HG03378 (cell line): Measurements from ENCODE around the gene PSPC1.
"Not testable (repeated sequence)": the region's sequence is repeated elsewhere in the genome, so short reads cannot be mapped to it uniquely, and the experiment has no call there.

ENCODE experiments used
- ATAC-seq: cut with Tn5 transposase; IDR thresholded peaks from one replicate; pipeline ENCODE4 v1.9.1; 2021; ENCODE audit warnings: mild to moderate bottlenecking, moderate library complexity; ENCODE audit not compliant: unreplicated experiment

Gene PSPC1

GRCh38 chr13:19764237-19764636 is 18.5 kb downstream of the PSPC1 start:
- ATAC-seq: no peak

DNA sequence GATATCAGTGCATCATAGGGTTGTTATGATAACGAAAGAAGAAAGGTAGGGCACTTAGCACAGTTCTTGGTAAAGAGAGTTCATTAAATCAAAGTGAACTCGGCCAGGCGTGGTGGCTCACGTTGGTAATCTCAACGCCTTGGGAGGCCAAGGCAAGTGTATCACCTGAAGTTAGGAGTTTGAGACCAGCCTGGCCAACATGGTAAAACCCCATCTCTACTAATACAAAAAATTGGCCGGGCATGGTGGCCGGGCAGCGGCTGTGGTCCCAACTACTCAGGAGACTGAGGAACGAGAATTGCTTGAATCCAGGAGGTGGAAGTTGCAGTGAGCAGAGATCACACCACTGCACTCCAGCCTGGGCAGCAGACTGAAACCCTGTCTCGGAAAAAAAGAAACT is 19.1 kb downstream of the PSPC1 start:
- no peak for ATAC-seq

DNA sequence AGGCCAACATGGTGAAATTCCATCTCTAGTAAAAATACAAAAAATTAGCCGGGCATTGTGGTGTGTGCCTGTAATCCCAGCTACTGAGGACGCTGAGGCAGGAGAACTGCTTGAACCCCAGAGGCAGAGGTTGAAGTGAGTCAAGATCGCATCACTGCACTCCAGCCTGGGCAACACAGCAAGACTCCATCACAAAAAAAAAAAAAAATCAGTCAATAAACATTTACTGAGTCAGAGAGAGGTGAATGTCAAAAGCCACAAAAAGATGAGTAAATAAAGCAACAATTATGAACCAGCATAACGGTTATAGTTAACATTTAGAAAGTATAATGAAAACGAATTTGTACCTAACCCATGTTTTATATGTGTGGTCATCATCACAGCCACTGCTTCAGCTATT is 23.1 kb downstream of the PSPC1 start:
- ATAC-seq: no peak

- ATAC-seq: no peak
These were observed 40.1 kb downstream of the PSPC1 start for GRCh38 chr13:19742643-19743042.

DNA sequence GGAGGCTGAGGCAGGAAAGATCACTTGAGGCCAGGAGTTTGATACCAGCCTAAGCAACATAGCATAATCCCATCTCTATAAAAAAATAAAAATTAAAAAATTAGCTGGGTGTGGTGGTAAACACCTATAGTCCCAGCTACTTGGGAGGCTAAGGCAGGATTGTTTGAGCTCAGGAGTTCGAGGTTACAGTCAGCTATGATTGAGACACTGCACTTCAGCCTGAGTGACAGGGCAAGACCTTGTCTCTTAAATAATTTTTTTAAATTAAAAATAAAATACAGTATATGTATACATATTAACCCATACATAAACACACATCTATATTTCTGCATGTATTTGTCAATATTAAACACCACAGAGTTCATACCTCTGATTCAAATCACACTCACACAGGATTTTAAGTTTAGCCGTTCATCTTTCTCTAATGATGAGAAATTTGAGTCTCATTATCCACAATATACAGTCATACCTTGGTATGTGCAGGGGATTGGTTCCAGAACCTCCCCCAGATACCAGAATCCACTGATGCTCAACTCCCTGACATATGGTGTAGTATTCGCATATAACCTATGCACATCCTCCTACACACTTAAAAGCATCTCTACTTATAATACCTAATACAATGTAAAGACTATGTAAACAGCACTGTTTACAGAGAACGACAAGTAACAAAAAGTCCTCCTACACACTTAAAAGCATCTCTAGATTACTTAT is 44.7 kb downstream of the PSPC1 start:
- ATAC-seq: no peak

GRCh38 chr13:19726611-19727010 is 56.1 kb downstream of the PSPC1 start:
- no peak for ATAC-seq

GRCh38 chr13:19725320-19725719 is 57.4 kb downstream of the PSPC1 start:
- no peak for ATAC-seq

GRCh38 chr13:19720039-19720438 is 62.7 kb downstream of the PSPC1 start:
- no peak for ATAC-seq

DNA sequence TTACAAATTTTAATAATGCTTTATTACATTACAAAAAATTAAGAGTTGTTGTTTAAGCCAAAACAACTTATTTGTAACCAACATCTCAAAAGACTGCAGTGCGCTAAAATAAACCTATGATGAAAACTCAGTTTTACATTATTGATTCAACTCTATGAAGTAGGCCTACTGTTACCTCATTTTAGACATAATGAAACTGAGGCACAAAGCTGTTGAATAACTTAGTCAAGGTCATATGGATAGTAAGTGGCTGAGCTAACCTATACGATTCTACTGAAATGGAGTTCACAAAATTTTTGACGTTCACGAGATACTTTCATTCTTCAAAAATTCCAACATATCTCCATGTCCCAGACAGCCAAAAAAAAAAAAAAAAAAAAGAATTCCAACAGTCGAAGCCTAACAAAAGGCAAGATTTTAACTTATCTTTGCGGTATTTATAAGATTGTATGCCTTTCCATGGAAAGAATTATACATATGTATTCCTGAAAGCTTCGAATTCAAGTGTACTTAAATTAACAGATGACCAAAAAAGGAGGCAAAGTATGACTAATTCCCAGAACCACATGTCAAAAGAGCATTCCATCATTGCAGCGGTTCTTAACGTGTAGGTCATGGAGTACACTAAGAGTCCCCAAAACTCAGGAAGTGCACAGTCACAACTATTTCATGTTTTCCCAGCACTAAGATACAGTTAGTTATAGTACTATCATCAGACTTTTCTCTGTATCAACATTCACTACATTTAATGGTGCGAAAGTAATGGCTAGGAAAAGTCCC is 69.4 kb downstream of the PSPC1 start:
- ATAC-seq: no peak

DNA sequence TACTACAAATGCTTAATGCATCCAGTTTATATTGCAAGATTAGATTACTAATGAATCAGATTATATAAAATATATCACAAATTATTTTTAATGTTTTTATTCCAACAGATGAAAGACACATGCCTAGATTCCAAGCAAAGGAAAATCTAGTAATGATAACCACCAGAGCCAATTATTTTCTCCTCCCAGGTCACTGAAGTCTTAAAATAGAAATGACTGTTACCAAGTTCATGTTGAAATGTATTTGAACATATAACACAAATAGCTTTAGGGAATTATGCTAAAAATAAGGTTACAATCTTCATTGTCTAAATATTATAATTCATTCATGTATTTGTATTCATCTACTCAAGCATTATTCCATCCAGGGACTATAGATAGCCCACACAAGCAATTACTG is 73.0 kb downstream of the PSPC1 start:
- not testable (repeated sequence) for ATAC-seq

DNA sequence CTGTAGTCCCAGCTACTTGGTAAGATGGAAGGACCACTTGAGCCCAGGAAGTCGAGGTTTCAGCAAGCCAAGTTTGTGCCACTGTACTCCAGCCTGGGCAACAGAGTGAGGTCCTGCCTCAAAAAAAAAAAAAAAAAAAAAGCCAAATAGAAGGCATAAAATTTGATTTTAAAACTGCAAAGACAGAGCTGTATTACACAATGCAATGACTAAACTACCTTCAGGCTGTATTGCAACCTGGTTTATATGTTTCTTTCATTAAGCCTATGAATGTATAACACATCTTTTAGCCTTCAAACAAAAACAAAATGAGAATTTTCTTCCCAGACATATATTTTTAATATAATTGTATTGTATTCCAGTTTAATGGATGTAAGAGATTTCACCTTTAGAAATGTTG is 73.7 kb downstream of the PSPC1 start:
- not testable (repeated sequence) for ATAC-seq

GRCh38 chr13:19704256-19704655 is 78.5 kb downstream of the PSPC1 start:
- not testable (repeated sequence) for ATAC-seq

- ATAC-seq: not testable (repeated sequence)
These were observed 81.1 kb downstream of the PSPC1 start for GRCh38 chr13:19701619-19702018.

DNA sequence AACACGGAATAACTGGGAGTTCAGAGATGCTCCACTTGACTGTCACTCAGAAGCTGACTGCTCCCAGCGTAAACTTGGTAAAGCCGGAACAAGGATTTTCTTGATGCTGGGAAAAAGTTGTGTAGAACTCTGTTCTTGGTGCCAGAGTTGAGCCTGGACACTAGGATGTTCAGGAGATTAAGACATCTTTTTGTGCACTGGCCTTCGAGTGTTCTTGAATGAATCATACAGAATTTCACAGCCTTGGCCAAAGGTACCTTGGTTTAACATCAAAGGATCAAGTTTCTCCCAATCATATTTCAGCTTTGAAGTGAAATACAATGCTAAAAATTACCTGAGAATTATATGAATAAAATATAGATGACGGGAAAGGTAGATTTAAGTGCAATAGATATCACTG is 81.8 kb downstream of the PSPC1 start:
- not testable (repeated sequence) for ATAC-seq

DNA sequence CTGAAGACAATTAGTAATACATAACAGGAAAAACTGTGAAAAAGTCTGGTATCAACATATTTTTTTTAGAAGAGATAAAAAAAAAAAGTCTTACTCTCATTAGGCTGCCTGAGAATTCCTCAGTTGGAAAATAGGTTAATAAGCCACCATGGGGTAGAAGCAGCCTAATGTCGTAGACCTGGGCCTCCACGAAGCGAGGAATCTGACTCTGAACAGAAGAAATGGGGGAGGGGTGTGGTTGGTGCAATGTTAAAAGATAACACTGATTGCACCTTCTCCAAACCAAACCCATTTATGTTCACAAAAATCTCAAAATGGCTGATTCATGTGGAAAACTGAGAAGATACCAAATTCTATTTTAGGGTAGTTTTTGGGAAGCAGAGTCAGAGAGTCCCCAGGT is 86.9 kb downstream of the PSPC1 start:
- ATAC-seq: no peak

DNA sequence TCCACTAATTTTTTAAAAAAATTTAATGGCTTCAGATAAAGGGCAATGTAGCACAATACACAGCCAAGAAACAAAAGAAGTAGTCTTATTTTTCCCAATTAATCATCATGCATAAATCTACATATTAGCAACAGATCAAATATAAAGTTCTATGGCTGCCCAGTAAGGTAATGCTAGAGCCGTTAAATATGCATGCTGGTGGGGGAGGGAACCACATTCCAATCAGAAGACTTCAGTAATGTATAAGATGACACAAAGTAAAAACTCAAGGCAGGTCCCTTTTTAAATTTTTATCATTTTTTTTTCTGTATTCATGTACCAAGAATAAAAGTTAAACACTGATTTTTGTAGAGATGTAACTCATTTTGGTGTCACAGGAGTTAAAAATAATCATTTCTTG is 87.3 kb downstream of the PSPC1 start:
- no peak for ATAC-seq

GRCh38 chr13:19691447-19691846 is 91.3 kb downstream of the PSPC1 start:
- not testable (repeated sequence) for ATAC-seq

DNA sequence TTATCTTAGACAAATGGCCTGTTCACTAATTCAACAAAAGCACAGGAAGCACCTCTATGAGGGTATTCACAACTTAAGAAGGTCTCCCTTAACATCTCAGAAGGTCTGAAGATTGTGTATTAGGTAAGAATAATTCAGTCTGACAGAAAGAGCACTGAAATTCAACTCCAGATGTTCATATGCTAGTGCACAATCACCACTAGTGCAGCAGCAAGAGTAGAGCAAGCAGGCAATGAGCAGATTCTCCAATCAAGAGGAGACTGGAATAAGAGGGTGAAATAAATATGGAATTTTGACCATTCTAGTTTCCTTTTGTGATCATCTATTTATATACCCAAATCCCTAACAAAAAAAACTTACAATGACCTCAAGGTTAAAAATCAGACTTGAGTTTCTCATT is 97.3 kb downstream of the PSPC1 start:
- no peak for ATAC-seq

GRCh38 chr13:19685034-19685433 is 97.7 kb downstream of the PSPC1 start:
- no peak for ATAC-seq

DNA sequence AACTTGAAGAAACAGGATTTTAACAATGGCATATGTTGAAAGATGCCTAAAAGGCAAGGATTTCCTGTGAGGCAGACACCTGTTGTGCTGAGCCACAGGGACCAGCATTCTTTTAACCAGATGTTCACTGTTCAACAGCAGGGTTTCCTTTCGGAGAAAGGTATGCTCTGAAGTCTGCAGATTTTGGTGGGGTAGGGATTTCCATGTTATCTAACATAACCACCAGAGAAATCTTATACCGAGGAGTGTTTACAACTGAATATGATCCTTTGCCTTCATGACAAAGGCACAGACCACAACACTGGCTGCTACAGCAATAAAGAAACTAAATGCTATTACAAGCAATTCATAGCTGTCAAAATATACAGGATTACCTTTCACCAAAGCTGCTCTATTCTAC is 101.2 kb downstream of the PSPC1 start:
- no peak for ATAC-seq

DNA sequence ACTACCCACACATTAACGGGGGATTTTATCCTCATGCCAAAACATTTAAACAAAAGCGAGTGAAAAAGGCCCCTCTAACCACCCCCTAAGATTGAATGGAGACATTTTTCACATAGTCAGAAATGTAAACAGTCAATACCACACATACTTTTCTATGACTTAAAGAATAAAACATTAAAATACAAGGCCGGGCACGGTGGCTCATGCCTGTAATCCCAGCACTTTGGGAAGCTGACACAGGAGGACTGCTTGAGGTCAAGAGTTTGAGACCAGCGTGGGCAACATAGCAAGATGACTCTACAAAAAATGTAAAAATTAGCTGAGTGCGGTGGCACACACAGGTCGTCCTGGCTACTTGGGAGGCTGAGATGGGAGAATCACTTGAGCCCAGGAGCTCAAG is 102.0 kb downstream of the PSPC1 start:
- no peak for ATAC-seq

DNA sequence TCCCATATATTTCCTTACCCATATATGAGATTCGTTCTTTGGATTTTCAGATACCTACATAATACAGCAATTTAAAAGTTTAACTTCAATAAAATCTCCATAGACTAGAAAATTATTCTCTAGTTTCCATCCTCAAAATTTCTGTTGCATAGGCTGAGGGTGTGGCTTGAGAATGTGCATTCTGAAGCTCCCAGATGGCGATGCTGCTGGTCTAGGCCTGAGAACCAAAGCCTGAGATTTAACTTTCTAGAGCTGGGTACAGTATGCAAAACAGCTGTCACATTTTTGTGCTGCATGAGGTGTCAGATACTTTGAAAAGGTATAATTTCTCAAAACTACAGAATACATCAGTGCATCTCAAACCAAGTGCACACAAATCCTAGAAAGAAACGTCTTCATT is 106.6 kb downstream of the PSPC1 start:
- no peak for ATAC-seq
